PC-3 (cell line): Measurements from ENCODE around the gene AIFM1. TPM values are rescaled to one million over a fixed set of nuclear protein-coding genes. Genes with fewer than 3 reads are reported as not detected.

Experiments used
- ATAC-seq: fragments of 200-7000 bp; cut with Tn5 transposase; 2 replicates; pipeline ENCODE4 v1.9.1; 2020; ENCODE audit warnings: mild to moderate bottlenecking, moderate library complexity
- BruUV-seq: library from RNA; stranded (reverse); fragments of 400-500 nt; replicated peaks from 2 replicates; lab custom pipeline; 2021; lab: Mats Ljungman, UMichigan
- CTCF ChIA-PET: fragments of 300-600 bp; sonication (Branson Sonifier 250); formaldehyde crosslinking; loops from one replicate; lab custom pipeline; 2022; ENCODE audit warnings: antibody characterized with exemption; lab: Charles Lee
- POLR2A ChIA-PET: fragments of 300-600 bp; sonication (Branson Sonifier 250); formaldehyde crosslinking; loops from one replicate; lab custom pipeline; 2022; ENCODE audit warnings: antibody characterized with exemption; ENCODE audit not compliant: unreplicated experiment; lab: Charles Lee
- DNase-seq: peaks from one replicate; pipeline ENCODE4 v3.0.0-alpha.2; 2015
- H2AFZ ChIP-seq: fragments of 300-600 bp; sonication (generic); 2 replicates; pipeline ENCODE4 v1.6.0; 2016; ENCODE audit warnings: antibody characterized with exemption, low read length
- H3F3A ChIP-seq: fragments of 300-600 bp; sonication (generic); one replicate; pipeline ENCODE4 v1.6.0; 2017; ENCODE audit warnings: antibody characterized with exemption, low read length, control low read depth, mild to moderate bottlenecking; ENCODE audit not compliant: unreplicated experiment
- H3K27ac ChIP-seq: fragments of 300-600 bp; sonication (generic); 2 replicates; pipeline ENCODE4 v1.5.1; 2016; ENCODE audit warnings: mild to moderate bottlenecking, low read length
- H3K27me3 ChIP-seq: fragments of 300-600 bp; sonication (generic); 2 replicates; pipeline ENCODE4 v1.6.1; 2016; ENCODE audit warnings: low read length, mixed read lengths
- H3K36me3 ChIP-seq: fragments of 300-600 bp; sonication (generic); 2 replicates; pipeline ENCODE4 v1.6.1; 2016; ENCODE audit warnings: low read depth, mixed run types, low read length, mixed read lengths
- H3K4me1 ChIP-seq: fragments of 300-600 bp; sonication (generic); 2 replicates; pipeline ENCODE4 v1.5.1; 2016; ENCODE audit warnings: low read length; ENCODE audit not compliant: insufficient read depth
- H3K4me2 ChIP-seq: fragments of 300-600 bp; sonication (generic); 2 replicates; pipeline ENCODE4 v1.6.0; 2016; ENCODE audit warnings: low read length
- H3K4me3 ChIP-seq: fragments of 300-600 bp; sonication (generic); 2 replicates; pipeline ENCODE4 v1.5.1; 2016; ENCODE audit warnings: mild to moderate bottlenecking, low read length, mixed read lengths
- H3K79me2 ChIP-seq: fragments of 300-600 bp; sonication (generic); 2 replicates; pipeline ENCODE4 v1.6.1; 2017; ENCODE audit warnings: low read length, mixed read lengths
- H3K9ac ChIP-seq: fragments of 300-600 bp; sonication (generic); 2 replicates; pipeline ENCODE4 v1.6.0; 2016; ENCODE audit warnings: mild to moderate bottlenecking, low read length
- H3K9me2 ChIP-seq: fragments of 300-600 bp; sonication (generic); replicated peaks from 2 replicates; pipeline ENCODE4 v1.6.1; 2016; ENCODE audit warnings: mixed run types, low read length, mixed read lengths
- H3K9me3 ChIP-seq: fragments of 300-600 bp; sonication (generic); 2 replicates; pipeline ENCODE4 v1.6.1; 2016; ENCODE audit warnings: low read length, mixed read lengths
- H4K20me1 ChIP-seq: fragments of 300-600 bp; sonication (generic); 2 replicates; pipeline ENCODE4 v1.6.1; 2016; ENCODE audit warnings: low read length, mixed read lengths
- EZH2 ChIP-seq: fragments of 300-600 bp; sonication (generic); IDR thresholded peaks from one replicate; pipeline ENCODE4 v1.6.1; 2017; ENCODE audit warnings: antibody characterized with exemption, mild to moderate bottlenecking, low read length; ENCODE audit not compliant: unreplicated experiment
- EZH2phosphoT487 ChIP-seq: fragments of 300-600 bp; sonication (generic); IDR thresholded peaks from 2 replicates; pipeline ENCODE4 v1.6.1; 2018; ENCODE audit warnings: mild to moderate bottlenecking, antibody characterized with exemption, low read length, borderline replicate concordance
- intact Hi-C: fragments of 100-400 bp; cut with micrococcal nuclease; formaldehyde crosslinking; loops from 2 replicates; pipeline ENCODE4 v1.9.0; 2023
- total RNA-seq: library from RNA; depleted of rRNA; stranded (reverse); fragments of >200 nt; gene quantifications from 2 replicates; pipeline ENCODE4 v1.2.3, GENCODE V29; 2014
- TF ChIP-seq, protein P1 (sequence below): fragments of 300-600 bp; sonication (generic); conservative IDR thresholded peaks from 2 replicates; pipeline ENCODE4 v1.5.1; 2017; ENCODE audit warnings: antibody characterized with exemption, low read depth, mild to moderate bottlenecking, low read length

The AIFM1 gene
- total RNA-seq, 1 experiment from 2014 or later: 51.8 TPM

DNA sequence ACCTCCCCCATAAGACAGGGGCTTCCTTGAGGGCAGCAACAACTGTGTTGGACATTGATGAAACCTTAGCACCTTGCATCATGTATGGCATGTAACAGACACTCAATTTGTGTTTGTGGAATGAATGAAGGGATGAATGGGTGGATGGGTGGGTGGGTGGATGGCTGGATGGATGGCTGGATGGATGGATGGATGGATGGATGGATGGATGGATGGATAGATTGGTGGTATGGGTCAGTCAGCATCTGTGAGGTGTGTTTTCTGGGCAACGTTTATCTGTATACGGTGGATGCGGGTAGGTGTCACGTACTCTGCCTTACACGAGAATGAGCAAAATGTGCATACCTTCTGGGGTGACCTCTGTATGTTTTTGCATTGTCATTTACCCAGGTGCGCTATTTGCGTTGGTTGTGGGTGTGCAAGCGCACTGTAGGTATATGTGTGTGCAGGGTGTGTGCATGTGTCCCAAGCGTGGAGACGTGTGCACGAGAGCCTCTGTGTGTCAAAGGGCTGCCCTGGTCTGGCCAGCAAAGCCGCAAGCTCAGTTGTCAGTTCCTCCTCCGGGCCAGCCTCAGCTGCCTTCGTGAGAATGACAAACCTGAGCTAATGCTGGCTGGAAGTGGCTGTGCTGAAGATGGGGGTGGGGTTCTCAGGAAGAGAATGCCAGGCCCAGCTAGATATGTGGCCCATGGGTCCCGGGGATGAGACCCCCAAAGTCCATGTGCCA is 81.8 kb downstream of the AIFM1 start:
- H3K27ac ChIP-seq: no peak overlapping the region
- H3K36me3 ChIP-seq: 0 out of 2 replicates have a peak, but pooled peaks cover 3% of the 10 kb centered on the region
- no TSS peak for BruUV-seq
- ATAC-seq (no peak), DNase-seq (no peak)
- no peaks in the 10 kb centered on the region for H3K9me2 ChIP-seq
- no peaks in the 10 kb centered on the region for H3F3A ChIP-seq
- no peak overlapping the region for H3K4me3 ChIP-seq
- intact Hi-C loops: no loop called here
- no peaks in the 10 kb centered on the region for H3K27me3 ChIP-seq
- no peaks in the 10 kb centered on the region for H3K4me1 ChIP-seq
- TF ChIP-seq, protein P1, sequence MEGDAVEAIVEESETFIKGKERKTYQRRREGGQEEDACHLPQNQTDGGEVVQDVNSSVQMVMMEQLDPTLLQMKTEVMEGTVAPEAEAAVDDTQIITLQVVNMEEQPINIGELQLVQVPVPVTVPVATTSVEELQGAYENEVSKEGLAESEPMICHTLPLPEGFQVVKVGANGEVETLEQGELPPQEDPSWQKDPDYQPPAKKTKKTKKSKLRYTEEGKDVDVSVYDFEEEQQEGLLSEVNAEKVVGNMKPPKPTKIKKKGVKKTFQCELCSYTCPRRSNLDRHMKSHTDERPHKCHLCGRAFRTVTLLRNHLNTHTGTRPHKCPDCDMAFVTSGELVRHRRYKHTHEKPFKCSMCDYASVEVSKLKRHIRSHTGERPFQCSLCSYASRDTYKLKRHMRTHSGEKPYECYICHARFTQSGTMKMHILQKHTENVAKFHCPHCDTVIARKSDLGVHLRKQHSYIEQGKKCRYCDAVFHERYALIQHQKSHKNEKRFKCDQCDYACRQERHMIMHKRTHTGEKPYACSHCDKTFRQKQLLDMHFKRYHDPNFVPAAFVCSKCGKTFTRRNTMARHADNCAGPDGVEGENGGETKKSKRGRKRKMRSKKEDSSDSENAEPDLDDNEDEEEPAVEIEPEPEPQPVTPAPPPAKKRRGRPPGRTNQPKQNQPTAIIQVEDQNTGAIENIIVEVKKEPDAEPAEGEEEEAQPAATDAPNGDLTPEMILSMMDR: no peak
- no peak for TF ChIP-seq EZH2phosphoT487
- no peak for TF ChIP-seq EZH2
- no peak overlapping the region for H3K9ac ChIP-seq
- H3K79me2 ChIP-seq: 0 out of 2 replicates have a peak, but pooled peaks cover 5% of the 10 kb centered on the region
- H3K9me3 ChIP-seq: no peaks in the 10 kb centered on the region
- ChIA-PET POLR2A (no interaction called here), CTCF (no interaction called here)
- H4K20me1 ChIP-seq: no peaks in the 10 kb centered on the region
- H2AFZ ChIP-seq: no peak overlapping the region
- no peak overlapping the region for H3K4me2 ChIP-seq

DNA sequence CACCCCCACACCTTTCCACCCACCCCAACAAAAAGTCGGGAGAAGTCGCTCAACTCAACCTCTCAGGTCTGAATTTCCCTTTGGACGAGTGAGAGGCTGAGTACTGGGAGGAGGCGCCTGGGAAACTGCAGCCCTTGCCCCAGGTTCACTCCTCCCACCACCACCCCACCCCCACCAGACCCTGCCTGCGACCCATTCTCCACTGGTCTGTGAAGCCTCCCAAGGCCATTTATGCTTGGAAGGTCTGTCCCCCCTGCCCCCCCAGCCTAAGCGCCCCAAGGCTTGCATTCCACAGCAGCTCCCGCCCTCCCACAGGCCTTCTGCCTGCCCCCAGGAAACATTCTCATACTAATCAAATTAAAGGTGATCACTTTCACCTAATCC is 82.5 kb downstream of the AIFM1 start:
- POLR2A ChIA-PET: no interaction called here
- no peaks in the 10 kb centered on the region for H3K27me3 ChIP-seq
- intact Hi-C loops: no loop called here
- H3K4me3 ChIP-seq: no peak overlapping the region
- H4K20me1 ChIP-seq: no peaks in the 10 kb centered on the region
- no peaks in the 10 kb centered on the region for H3F3A ChIP-seq
- no peaks in the 10 kb centered on the region for H3K9me2 ChIP-seq
- ATAC-seq (no peak), DNase-seq (no peak)
- no peaks in the 10 kb centered on the region for H3K4me1 ChIP-seq
- H3K9me3 ChIP-seq: no peaks in the 10 kb centered on the region
- H3K27ac ChIP-seq: no peak overlapping the region
- no TSS peak for BruUV-seq
- H3K4me2 ChIP-seq: no peak overlapping the region
- H3K9ac ChIP-seq: no peak overlapping the region
- H2AFZ ChIP-seq: no peak overlapping the region
- TF ChIP-seq EZH2phosphoT487 (no peak), EZH2 (no peak)
- TF ChIP-seq, protein P1: no peak
- 0 out of 2 replicates have a peak, but pooled peaks cover 5% of the 10 kb centered on the region for H3K79me2 ChIP-seq
- CTCF ChIA-PET: no interaction called here
- H3K36me3 ChIP-seq: 0 out of 2 replicates have a peak, but pooled peaks cover 3% of the 10 kb centered on the region
